G401 (cell line): ENCODE data around the gene RORC. TPM values are rescaled to one million over a fixed set of nuclear protein-coding genes. Genes with fewer than 3 reads are reported as not detected.

Experiments
- DNase-seq: peaks from one replicate; pipeline ENCODE4 v3.0.0-alpha.2; 2015; ENCODE audit warnings: low spot score
- in situ Hi-C: cut with HindIII; loops from 2 replicates; pipeline ENCODE4 v1.10.0; 2016; ENCODE audit warnings: low sequenced_read_pairs, mixed read lengths
- total RNA-seq: library from RNA; depleted of rRNA; stranded (reverse); fragments of >200 nt; shearing (Covaris generic); gene quantifications from 2 replicates; pipeline ENCODE4 v1.2.3, GENCODE V29; 2014

The RORC gene
- total RNA-seq, 1 experiment from 2014 or later = not detected

DNA sequence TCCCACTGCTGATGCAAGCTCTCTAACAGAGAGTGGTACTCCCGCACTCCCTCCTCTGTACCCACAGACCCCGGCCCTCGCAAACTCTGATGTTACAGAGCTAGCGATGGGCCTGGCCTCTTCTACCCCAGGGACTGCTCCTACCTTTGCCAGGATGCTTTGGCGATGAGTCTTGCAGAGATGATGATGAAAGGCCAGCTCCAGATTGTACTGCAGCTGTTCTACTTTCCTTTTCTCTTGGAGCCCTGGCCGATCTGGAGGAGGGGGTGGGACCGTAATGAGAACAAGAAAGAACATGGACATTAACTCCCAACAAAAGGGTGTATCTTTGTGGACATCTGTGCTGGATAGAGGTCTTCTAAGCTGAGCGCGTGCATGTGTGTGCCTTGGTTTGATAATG, 20.4 kb downstream of the RORC start:
- DNase-seq = no peak
- in situ Hi-C loops = no loop called here

DNA sequence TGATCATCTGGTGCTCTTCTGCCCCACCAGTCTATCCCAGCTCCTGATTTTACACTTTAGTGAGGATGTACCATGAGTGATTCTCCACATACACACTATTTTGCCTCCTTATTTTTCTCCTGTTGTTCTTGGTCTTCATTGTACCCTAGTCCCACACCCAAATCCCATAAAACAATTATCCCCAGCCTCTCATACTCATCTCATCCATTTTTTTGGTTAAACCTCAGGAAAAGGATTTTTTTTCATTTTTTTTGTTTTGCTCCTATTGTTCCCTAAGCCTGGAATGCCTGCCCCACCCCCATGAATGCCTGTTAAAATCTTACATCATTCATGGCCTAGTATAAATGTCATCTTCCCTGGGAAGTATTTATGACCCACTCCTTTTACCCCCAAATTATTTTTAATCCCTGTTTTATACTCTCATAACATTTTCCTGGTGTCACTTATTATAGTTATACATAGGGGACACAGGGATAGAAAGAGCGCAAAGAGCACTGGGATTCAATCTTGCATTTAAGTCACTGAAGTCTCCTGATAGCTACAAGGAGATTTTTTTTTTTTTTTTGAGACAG, 21.5 kb downstream of the RORC start:
- in situ Hi-C loops = no loop called here
- DNase-seq = no peak

DNA sequence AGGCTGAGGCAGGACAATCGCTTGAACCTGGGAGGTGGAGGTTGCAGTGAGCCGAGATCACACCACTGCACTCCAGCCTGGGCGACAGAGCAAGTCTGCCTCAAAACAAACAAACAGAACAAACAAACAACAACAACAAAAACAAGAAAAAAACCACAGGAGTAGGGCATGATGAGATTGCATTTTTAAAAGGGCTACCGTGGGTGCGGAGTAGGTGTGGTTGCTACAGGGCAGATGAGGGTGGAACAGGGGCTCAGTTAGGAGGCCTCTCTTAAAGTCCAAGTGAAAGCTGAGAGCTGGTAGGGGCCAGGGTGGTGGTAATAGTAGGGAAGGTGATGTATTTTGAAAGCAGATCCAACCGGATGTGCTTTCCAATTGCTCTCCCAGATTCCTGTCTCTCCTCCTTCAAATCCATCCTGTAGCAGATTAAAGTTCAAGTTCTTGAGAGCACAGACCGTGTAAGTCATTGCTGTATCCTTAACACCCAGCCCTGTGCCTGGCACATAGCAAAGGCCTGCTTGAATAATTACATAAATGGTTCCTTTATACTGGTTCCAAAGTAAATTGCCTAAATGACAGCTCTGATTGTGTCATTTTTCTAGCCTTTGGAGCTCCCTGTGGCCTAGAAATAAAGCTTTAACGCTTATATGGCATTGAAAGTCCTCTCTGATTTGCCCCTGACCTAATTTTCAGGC, 22.2 kb downstream of the RORC start:
- no peak for DNase-seq
- in situ Hi-C loops = no loop called here

DNA sequence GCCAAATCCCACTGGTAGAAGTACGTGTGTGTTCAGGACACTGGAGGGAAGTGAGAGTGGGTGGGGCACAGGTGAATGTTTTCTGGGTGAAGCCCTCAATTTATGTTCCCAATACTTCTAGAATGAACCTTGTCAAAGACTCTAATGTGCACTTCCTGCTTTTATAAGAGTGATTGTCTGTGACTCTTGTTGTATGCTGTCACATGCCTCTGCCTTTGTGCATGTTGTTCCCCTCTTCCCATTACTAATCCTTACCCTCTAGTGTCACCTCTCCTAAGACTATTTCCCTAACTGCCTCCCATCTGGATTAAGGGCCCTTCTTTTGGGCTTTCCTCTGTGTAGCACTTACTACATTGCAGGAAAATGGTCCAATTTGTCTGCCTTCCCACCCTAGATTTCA, 23.8 kb downstream of the RORC start:
- no peak for DNase-seq

DNA sequence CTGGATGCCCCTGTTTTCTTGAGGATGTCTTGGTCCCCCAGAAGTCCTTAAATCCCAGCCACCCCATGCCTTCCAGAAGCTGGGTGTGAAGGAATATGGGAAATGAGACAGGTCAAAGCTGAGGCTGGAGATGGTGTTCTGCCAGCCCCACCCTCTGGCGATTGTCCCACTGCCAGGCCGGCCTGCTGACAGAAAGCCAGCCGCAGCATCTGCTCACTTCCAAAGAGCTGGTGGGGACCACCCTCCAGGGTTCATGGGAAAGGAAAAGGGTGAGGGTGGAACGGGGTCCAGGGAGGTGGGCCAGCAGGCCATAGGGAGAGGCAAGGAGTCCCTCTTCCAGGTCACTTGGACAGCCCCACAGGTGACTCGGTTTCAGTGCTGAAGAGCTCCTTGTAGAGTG, 24.5 kb downstream of the RORC start:
- peak; percentile 52 for DNase-seq
- in situ Hi-C loops = no loop called here

More for the DNA sequence above, 23.8 kb downstream of the RORC start:
- in situ Hi-C loops = no loop called here

DNA sequence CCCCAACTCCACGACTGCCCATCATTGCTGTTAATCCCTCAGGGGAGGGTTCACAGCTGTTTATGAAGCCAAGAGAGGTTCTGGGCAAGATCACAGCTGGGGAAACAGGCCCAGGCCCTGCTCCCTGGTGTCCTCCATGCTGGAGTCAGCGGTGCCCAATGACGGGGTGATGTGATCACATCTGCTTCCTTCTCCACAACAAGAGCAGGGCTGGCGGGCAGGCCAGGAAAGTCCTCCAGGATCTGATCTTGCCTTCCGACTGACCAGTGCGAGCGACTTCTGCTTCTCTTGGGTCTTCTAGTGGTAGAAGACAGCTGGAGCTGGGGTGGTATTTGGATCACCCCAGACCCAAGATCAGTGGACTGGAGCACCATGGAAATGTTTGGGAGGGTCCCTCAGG, 25.4 kb downstream of the RORC start:
- in situ Hi-C loops = no loop called here

DNA sequence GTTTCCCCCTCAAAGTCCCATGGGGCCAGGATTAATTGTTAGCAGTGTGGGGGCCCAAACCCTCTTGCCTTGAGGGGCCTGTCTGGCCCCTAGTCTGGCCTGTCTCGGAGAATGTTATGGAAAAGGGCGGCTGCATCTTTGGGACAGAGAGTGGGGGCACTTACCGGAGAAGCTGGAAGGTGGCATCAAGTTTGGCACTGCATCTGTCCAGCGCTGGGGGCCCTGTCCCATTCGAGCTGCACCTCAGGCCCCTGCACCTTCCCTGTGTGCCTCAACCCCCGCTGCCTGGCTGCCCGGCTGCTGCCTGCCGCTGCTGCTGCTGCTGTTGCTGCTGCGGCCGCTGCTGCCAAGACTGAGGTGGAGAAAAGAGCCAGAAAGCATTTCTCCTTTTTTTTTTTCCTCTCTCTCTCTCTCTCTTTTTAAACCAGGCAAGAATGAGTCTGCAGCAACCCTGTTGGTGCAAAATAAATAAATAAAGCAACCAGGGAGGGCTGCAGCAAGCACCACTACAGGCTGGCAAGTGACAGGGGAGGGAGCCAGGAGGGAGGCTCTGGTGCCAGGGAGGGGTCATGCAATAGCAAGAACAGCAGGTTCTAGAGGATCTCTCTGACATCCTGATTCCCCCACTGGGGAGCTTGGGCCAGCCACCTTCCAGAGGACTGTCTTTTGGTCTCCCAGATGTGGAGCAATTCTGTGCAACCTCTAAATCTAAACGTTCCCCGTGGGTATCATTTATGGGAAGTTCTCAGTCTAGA, 26.4 kb downstream of the RORC start, which contains the start of gene LINGO4:
Gene LINGO4 (minus strand): TSS at position 354 of the 755 bp plus-strand sequence. CDS start 2,715 bp downstream, outside the sequence.
- in situ Hi-C loops = no loop called here

More for the DNA sequence above, 25.4 kb downstream of the RORC start:
- no peak for DNase-seq

DNA sequence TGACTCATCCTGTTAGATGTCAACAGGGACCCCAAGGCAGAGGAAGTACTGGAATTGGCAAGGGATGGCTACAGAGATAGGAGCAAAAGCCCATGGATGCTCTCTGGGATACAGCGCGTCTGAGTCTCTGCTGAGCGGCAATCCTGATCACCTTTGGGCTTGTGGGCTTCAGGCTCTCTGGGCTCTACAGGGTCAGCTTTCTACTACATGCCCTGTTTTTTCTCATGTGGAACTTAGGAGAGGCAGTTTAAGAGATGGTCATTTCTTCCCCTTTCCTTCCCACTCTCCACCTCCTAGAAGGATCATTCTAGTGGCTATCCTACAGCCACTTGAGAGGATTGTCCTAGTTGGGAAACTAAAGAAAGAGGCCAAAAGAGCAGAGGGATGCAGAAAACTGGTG, 27.7 kb downstream of the RORC start:
- no peak for DNase-seq
- in situ Hi-C loops = no loop called here

More for the DNA sequence above, 26.4 kb downstream of the RORC start, which contains the start of gene LINGO4:
- DNase-seq = no peak

DNA sequence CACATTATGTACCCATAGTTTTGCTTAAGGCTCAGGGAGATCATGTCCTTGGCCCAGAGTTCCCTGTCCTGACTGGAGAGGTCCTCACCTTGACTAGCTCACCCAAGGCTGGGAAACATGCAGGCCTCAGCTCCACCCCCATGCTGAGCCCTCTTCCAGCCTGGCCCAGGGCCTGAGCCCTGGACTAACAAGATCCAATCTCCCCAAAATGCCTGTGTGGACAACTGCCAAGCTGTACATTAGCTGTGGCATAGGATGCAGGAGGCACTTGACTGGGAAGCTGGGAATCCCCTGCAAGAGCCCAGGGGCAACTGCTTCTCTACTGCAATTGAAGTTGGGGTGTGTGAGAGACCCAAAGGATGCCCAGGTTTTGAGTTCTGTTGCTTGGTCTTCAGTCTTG, 28.4 kb downstream of the RORC start:
- in situ Hi-C loops = no loop called here
- no peak for DNase-seq

DNA sequence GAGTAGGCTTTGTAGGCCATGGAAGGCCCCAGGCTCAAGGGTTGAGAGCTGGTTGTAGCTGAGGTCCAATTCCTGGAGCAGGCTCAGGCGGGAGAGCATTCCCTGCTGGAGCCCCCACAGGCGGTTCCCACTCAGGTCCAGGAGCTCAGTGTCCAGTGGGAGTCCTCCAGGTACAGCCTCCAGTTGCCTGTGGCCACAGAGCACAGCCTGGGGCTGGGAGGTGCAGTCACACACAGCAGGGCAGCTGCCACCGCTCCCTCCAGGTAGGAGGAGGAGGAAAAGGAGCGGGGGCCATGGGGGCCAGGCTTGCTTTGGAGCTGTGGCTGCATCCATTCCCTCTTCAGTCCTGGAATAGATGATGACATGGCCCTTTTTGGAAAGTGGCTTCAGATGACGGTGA, 29.2 kb downstream of the RORC start:
- DNase-seq = no peak
- in situ Hi-C loops = no loop called here

DNA sequence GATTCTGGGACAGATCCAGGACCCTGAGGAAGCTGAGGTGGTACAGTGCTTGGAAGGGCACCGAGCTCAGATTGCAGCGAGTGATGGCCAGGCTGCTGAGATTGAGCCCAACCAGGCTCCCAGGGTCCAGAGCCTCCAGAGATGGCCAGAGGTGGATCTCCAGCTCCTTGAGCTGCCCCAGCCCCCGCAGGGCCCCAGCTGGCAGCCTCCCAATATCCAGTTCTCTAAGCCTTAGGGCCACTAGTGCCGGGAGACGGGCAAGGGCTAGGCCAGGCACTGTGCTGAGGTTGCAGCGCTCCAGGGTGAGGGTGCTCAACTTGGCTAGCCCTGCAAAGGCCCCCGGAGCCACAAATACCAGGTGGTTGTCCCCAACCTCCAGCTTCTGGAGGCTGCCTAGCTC, 29.8 kb downstream of the RORC start:
- no peak for DNase-seq
- in situ Hi-C loops = no loop called here

DNA sequence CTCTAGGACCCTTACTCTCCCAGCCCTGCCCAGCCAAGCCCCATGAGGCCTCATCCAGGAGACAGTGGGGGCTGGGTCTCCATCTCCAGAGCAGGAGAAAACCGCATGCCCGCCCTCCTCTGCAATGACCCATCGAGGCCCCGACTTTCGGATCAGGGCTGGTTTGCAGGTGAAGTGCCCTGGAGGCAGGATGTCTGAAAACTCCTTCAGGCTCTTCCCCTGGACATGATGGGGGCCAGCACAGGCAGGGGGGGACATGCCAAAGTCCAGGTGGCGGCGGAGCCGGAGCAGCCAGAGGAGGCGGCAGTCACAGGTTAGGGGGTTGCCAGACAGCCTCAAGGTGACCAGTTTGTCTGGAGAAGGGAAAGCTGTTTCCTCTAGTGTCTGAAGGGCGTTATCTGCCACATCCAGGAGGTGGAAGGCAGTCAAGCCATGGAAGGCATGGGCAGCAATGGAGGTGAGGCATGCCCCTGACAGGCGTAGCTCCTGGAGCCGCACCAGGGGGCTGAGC, 30.2 kb downstream of the RORC start:
- in situ Hi-C loops = no loop called here
- no peak for DNase-seq

DNA sequence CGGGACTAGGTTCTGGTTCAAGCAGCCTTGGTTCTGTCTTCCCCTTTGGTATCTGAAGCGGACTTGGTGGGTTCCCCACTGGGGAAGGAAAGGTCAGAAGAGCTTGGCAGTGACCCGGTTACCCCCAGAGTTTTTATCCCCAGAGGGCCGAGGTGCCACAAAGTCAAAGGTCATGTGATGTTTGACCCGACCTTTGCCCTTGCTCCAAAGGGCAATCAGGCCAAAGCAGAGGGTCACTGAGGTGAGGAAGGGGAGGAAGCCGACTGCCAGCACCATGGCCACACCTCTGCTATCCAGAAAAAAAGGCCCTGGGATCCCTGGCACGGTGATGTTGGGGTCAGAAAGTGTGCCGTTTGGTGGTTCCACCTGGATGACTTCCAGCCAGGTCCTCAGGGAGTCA, 30.8 kb downstream of the RORC start:
- in situ Hi-C loops = no loop called here
- no peak for DNase-seq

DNA sequence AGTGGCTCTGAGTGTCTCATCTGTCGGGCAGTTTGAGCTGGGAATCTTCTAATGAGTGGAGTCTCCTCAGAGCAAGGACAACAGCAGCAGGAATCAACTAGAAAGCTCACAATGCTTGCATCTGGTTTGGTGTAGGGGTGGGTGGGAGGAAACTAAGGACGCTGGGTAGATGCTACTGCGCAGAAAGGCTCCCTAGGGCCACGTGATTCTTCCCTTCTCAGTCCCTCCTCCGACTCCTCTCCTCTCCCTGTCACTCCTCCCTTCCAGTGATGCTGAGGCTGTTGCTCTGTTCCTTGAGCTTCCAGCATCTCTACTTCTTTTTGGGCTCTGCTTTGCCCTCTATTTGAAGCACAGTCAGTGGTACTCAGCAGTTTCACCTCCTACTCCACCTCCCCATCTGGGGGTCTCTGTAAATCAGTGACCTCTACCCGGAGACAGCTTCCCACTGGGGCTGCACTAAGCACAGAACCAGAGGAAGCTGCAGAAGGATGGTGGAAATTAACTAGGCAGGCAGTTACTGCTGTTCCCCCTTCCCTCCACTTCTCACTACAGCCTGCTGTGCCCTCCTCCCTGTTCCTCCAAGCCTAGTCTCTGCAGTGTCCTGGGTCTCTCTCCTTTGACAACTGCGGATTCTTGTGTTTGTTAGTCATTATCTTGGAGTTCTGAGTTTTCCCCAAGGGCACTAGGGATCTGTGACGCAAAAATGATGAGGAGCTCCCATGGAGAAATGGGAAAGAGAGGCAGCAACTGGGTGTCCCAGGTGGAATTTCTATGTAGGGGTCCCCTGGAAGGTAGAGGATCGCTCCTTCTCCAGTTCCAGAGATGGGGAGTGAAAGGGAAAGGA, 32.2 kb downstream of the RORC start:
- in situ Hi-C loops = no loop called here
- DNase-seq = no peak

DNA sequence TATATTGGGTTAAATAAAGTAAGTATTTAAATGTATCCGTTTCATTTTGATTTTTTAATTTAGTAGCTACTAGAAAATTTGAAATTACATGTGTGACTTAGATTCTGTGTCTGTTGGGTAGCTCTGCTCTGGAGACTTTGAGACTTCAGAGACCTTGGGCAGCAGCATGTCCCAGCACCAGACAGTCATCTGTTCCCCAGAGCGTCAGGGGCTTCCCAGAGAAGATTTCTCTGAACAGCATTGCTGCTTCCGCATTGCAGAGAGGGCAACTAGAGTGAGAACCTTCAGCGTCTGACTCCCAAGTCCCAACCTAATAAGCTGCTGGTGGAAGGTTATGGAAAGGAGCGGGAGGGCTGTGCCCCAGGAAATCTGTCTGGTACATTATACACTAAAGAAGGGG, 33.0 kb downstream of the RORC start:
- DNase-seq = no peak
- in situ Hi-C loops = no loop called here

DNA sequence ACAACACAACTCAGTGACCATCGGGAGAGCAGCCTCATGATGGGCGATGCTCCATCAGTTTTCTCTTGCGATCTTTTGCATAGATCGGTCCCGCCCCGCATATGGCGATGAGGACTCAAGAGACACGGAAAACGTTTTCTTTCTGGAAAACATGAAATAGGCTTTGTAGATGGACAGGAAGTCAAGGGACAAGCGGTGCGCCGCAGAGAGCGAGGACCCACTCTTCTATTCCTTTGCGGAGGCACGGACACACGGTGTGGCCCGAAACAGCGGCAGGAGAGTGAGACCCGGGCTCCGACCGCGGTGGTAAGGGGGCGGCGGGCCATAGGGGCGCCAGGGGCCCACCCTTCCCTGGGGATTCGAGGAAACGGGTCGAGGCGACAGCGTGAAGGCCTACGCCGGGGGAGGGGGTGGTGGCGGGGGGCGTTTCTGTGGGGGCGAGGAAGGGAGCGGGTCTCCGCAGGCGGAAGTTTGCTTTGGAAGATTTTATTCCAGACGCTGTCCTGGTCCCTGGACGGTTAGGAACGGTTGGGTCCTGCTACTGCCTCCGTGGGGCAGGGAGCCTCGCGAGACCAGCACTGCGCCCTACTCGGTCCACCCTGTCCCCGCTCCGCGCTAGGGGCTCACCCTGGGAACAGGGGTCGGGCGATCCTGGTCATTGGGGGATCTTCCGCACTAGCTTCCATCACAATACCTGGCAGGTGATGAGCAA, 40.5 kb downstream of the RORC start:
- no peak for DNase-seq
- in situ Hi-C loops = no loop called here

DNA sequence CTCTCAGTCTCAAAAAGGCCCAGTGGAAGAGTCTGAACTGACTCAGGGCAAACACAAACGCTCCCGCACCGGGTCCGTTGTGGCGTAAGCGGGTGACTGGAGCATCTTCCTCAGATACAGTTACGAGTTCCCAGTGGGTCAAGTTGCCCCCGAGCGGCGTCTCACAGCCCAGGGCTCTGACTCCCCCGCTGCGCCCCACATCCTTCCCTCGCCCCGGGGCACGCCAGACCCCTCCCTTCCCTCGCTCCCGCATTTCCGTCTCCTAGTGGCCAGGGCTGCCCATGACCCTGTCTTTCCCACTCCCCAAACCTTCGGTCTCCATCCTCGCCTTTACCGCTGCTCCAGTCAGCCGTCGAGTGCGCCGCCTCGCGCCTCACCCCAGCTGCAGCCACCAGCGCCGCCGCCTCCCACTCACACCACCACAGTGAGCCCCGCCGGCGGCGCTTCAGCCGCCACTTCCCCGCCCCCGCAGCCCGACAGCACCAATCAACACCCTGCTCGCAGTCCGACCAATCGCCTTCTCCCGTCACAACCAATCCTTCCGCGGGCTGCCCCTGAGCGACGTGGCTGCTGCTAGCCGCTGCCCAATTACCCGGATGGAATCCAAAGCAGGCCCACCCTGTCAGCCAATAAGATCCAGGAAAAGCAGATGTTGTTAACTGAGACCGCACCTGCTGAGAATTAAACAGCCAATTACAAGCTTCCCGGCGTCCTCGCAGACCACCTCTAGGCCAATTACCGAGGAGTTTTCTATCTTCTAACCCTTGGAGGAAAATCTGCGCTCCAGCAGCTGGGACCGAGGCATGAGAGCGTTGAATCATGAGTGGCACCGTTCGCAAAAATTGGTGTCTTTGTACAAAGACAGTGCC, 41.3 kb downstream of the RORC start, which contains the start of gene TDRKH:
Gene TDRKH (minus strand): TSS at position 430 of the 869 bp plus-strand sequence. CDS start 7,478 bp downstream, outside the sequence.
- in situ Hi-C loops = no loop called here

DNA sequence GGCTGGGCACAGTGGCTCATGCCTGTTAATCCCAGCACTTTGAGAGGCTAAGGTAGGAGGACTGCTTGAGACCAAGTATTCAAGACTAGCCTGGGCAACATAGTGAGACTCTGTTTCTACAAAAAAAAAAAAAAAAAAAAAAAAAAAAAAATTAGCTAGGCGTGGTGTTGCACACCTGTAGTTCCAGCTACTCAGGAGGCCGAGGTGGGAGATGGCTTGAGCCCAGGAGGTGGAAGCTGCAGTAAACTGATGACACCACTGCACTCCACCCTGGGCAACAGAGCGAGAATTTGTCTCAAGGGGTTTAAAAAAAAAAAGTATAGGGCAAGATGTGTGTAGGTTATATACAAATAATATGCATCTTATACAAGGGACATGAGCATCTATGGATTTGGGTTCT, 43.9 kb downstream of the RORC start:
- no peak for DNase-seq
- in situ Hi-C loops = no loop called here

More for the DNA sequence above, 41.3 kb downstream of the RORC start, which contains the start of gene TDRKH:
- DNase-seq = peak; percentile 99
